ENCODE measurements around the gene GMDS. TPM values are rescaled to one million over a fixed set of nuclear protein-coding genes. Genes with fewer than 3 reads are reported as not detected.

The GMDS gene
- total RNA-seq, 6 experiments from 2014 or later, result 13.2 to 18.0 (median 14.7) TPM

GRCh38 chr6:2114100-2114499, 131.3 kb downstream of the GMDS start:
- no peaks in the 10 kb centered on the region for H3K36me3 Mint-ChIP-seq (ENCODE audit: low read depth)
- TF ChIP-seq CTCF (IDR thresholded peaks at IDR 0.05), result no peak
- H3K27ac Mint-ChIP-seq, result no peak overlapping the region
- no peak for DNase-seq
- no peak overlapping the region for H3K4me3 Mint-ChIP-seq
- H3K9me3 Mint-ChIP-seq, result no peaks in the 10 kb centered on the region
- H3K27me3 Mint-ChIP-seq (ENCODE audit: insufficient read depth), result no peaks in the 10 kb centered on the region; the same call in 1 of the 2 replicates
- H3K4me1 Mint-ChIP-seq (ENCODE audit: low read depth), result peaks cover 20% of the 10 kb centered on the region

- Mint-ChIP-seq H3K27me3 (ENCODE audit: insufficient read depth) (no peaks in the 10 kb centered on the region; the same call in 1 of the 2 replicates), H3K27ac (no peak overlapping the region), H3K4me1 (ENCODE audit: low read depth) (peaks cover 13% of the 10 kb centered on the region), H3K4me3 (no peak overlapping the region), H3K9me3 (no peaks in the 10 kb centered on the region), H3K36me3 (ENCODE audit: low read depth) (no peaks in the 10 kb centered on the region)
- no peak for DNase-seq
- TF ChIP-seq CTCF (IDR thresholded peaks at IDR 0.05), result no peak
Observed at GRCh38 chr6:2111162-2111677, 134.2 kb downstream of the GMDS start.

GRCh38 chr6:2110504-2110903, 134.9 kb downstream of the GMDS start:
- no peak for DNase-seq
- no peak overlapping the region for H3K4me3 Mint-ChIP-seq
- no peaks in the 10 kb centered on the region for H3K9me3 Mint-ChIP-seq
- TF ChIP-seq CTCF (IDR thresholded peaks at IDR 0.05), result no peak
- no peaks in the 10 kb centered on the region for H3K36me3 Mint-ChIP-seq (ENCODE audit: low read depth)
- no peaks in the 10 kb centered on the region; the same call in 1 of the 2 replicates for H3K27me3 Mint-ChIP-seq (ENCODE audit: insufficient read depth)
- peaks cover 13% of the 10 kb centered on the region for H3K4me1 Mint-ChIP-seq (ENCODE audit: low read depth)
- no peak overlapping the region for H3K27ac Mint-ChIP-seq

- no peaks in the 10 kb centered on the region for H3K9me3 Mint-ChIP-seq
- no peak overlapping the region for H3K4me3 Mint-ChIP-seq
- no peaks in the 10 kb centered on the region for H3K36me3 Mint-ChIP-seq (ENCODE audit: low read depth)
- H3K27me3 Mint-ChIP-seq (ENCODE audit: insufficient read depth), result no peaks in the 10 kb centered on the region; the same call in 1 of the 2 replicates
- no peak for TF ChIP-seq CTCF (IDR thresholded peaks at IDR 0.05)
- no peak overlapping the region for H3K27ac Mint-ChIP-seq
- peaks cover 13% of the 10 kb centered on the region for H3K4me1 Mint-ChIP-seq (ENCODE audit: low read depth)
- DNase-seq, result no peak
Observed at GRCh38 chr6:2109796-2110195, 135.6 kb downstream of the GMDS start.

- Mint-ChIP-seq H3K4me1 (ENCODE audit: low read depth) (peaks cover 20% of the 10 kb centered on the region), H3K36me3 (ENCODE audit: low read depth) (no peaks in the 10 kb centered on the region), H3K9me3 (no peaks in the 10 kb centered on the region), H3K27ac (no peak overlapping the region), H3K4me3 (no peak overlapping the region), H3K27me3 (ENCODE audit: insufficient read depth) (no peaks in the 10 kb centered on the region; the same call in 1 of the 2 replicates)
- TF ChIP-seq CTCF (IDR thresholded peaks at IDR 0.05), result no peak
- no peak for DNase-seq
Observed at GRCh38 chr6:2108700-2109306, 136.6 kb downstream of the GMDS start.
